Spinal cord (tissue), 10 donors: ENCODE data around the gene SAMD5. TPM values are rescaled to one million over a fixed set of nuclear protein-coding genes. Genes with fewer than 3 reads are reported as not detected.

ENCODE experiments used
- DNase-seq, 6 donors: peaks; one replicate each; pipeline versions ENCODE4 v3.0.0 to v3.0.0-alpha.2; 2013 to 2015; ENCODE audit warnings: low spot score in 6 of 6, low read depth in 4 of 6
- H3K27ac ChIP-seq: one replicate; pipeline ENCODE4 v1.5.1; 2013; ENCODE audit warnings: low read depth, low read length, control low read depth
- H3K27me3 ChIP-seq: one replicate; pipeline ENCODE4 v1.6.1; 2013; ENCODE audit warnings: low read length; ENCODE audit not compliant: control insufficient read depth, insufficient read depth
- H3K36me3 ChIP-seq: one replicate; pipeline ENCODE4 v1.6.1; 2013; ENCODE audit warnings: low read length; ENCODE audit not compliant: control insufficient read depth, insufficient read depth
- H3K4me1 ChIP-seq: one replicate; pipeline ENCODE4 v1.6.1; 2013; ENCODE audit warnings: low read length; ENCODE audit not compliant: control insufficient read depth, insufficient read depth
- H3K4me3 ChIP-seq: one replicate; pipeline ENCODE4 v1.5.1; 2013; ENCODE audit warnings: low read depth, low read length, control low read depth
- H3K9me3 ChIP-seq: one replicate; pipeline ENCODE4 v1.6.1; 2013; ENCODE audit warnings: low read length; ENCODE audit not compliant: control insufficient read depth, insufficient read depth
- WGBS: methylation state at CpG from one replicate; pipeline ENCODE4 v1.1.5; 2013; ENCODE audit warnings: missing lambda C conversion rate; ENCODE audit not compliant: insufficient coverage; 5-methylcytosine and 5-hydroxymethylcytosine counted together
- polyA plus RNA-seq, 2 donors: library from polyadenylated mRNA; unstranded; fragments of 120-200 nt; gene quantifications; one replicate each; pipeline ENCODE4 v1.2.1, GENCODE V29; 2013; ENCODE audit not compliant: insufficient read length in 2 of 2
- total RNA-seq, 2 donors: library from RNA; depleted of rRNA in 1 of 2; stranded (reverse); fragments of 120-200 nt in 1 of 2; fragments of >200 nt in 1 of 2; gene quantifications; one replicate each; pipeline versions ENCODE4 v1.2.3 to v1.2.4, GENCODE V29; 2013 to 2014
- donor health status: healthy.

SAMD5 gene
- total and polyA plus RNA-seq, 4 donors, result 3.5 to 9.2 (median 6.1) TPM

DNA sequence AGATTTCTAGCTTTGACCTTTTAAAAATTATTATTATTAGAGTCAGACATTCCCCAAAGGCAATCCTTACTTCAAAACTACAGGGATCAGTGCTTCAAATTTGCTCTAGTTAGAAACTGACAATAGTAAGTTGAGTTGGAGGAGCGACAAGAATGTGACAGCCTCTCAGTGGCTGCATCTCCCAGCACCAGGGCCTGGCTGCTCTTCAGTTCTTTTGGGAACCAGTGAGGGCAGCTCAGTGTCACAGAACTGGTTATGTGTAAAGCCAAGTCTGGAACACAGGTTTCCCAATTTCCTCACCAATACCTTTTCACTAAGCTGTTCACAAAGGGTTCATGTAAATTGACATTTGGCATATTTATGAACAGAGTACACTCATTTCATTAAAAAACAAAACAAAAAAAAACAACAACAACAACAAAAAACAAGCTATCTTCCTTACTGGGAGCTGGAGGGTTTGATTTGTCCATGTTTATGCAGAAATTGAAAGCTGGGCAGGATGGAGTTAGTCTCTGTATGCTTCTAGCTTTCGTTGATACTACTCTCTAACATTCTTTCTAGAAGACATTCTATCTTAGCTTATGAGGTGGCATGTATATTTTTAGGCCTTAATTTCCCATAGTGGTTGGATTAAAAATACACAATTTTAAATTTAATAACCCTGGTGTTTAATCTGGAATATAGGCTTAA is 95.0 kb downstream of the SAMD5 start:
- Histone ChIP-seq H3K27ac (no peak overlapping the region), H3K4me3 (no peak overlapping the region), H3K9me3 (no peaks in the 10 kb centered on the region), H3K27me3 (no peaks in the 10 kb centered on the region), H3K4me1 (no peaks in the 10 kb centered on the region), H3K36me3 (no peaks in the 10 kb centered on the region)
- 88% methylated on average over 1 of the region's 2 CpGs for WGBS
- DNase-seq, result peak in 1 of 6 donors; percentile 45

DNA sequence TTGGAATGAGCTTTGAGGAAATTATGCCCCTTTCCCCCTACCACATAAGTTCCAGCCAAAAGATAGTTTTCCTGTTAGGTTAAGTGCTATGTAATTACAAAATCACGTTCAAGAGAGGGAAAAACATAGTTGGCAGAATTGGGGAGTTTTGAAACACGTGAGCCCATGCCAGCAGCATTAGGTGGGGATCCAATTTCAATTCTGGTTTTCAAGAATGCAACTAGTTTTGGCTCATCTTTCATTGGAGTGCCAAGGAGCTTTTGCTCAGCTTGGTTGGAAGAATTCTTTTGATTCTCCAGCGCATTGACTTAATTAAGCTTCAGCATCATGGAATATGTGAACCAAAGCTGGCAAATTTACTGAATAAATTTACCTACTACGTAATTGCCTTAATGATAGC is 95.9 kb downstream of the SAMD5 start:
- Histone ChIP-seq H3K4me1 (no peaks in the 10 kb centered on the region), H3K9me3 (no peaks in the 10 kb centered on the region), H3K27me3 (no peaks in the 10 kb centered on the region), H3K36me3 (no peaks in the 10 kb centered on the region), H3K4me3 (no peak overlapping the region), H3K27ac (no peak overlapping the region)
- 63% methylated on average over 3 of the region's 4 CpGs for WGBS
- DNase-seq, result peak in 1 of 6 donors; percentile 52

DNA sequence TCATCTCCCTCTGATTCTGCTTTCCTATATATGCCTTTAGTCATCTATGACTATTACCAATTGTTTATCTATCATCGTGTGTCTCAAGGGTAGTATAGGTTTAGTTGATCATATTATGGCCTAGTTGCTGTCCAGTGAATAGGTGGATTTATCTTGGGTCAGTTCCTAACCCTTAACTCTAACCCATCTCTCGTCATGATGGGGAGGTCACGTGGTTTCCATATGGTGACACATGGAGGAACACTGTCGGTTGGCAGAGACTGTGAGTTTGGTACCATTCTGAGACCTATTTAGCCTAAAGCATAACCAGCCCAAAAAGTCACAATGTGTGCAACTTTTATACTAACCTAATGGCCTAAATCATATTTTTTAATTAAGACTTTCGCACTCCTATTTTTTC is 103.5 kb downstream of the SAMD5 start:
- WGBS, result 88% methylated on average over 3 of the region's 5 CpGs
- no peaks in the 10 kb centered on the region for H3K27me3 ChIP-seq

DNA sequence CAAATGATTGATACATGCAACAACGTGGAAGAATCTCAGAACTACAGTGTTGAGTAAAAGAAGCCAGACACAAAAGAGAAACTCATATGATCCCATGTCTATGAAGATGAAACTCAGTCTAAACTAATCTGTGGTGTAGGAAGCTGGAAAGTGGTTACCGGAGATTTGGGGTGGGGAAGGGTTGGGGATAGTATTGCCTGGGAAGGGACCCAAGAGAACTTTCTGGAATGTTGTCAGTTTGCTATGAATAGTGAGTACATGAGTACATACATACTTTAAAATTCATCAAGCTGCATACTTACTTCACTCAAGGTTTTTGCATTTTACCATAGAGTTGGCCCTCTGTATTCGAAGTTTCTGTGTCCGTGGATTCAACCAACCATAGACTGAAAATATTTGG is 106.0 kb downstream of the SAMD5 start:
- DNase-seq, result no peak
- H3K4me3 ChIP-seq, result no peak overlapping the region
- H3K36me3 ChIP-seq, result no peaks in the 10 kb centered on the region
- H3K27ac ChIP-seq, result no peak overlapping the region
- H3K27me3 ChIP-seq, result no peaks in the 10 kb centered on the region
- no peaks in the 10 kb centered on the region for H3K4me1 ChIP-seq
- no peaks in the 10 kb centered on the region for H3K9me3 ChIP-seq
- 83% methylated on average over 1 of the region's 4 CpGs for WGBS

More for the DNA sequence above, 103.5 kb downstream of the SAMD5 start:
- no peaks in the 10 kb centered on the region for H3K9me3 ChIP-seq
- H3K27ac ChIP-seq, result no peak overlapping the region
- DNase-seq, result no peak
- H3K4me1 ChIP-seq, result no peaks in the 10 kb centered on the region
- H3K4me3 ChIP-seq, result no peak overlapping the region
- no peaks in the 10 kb centered on the region for H3K36me3 ChIP-seq

DNA sequence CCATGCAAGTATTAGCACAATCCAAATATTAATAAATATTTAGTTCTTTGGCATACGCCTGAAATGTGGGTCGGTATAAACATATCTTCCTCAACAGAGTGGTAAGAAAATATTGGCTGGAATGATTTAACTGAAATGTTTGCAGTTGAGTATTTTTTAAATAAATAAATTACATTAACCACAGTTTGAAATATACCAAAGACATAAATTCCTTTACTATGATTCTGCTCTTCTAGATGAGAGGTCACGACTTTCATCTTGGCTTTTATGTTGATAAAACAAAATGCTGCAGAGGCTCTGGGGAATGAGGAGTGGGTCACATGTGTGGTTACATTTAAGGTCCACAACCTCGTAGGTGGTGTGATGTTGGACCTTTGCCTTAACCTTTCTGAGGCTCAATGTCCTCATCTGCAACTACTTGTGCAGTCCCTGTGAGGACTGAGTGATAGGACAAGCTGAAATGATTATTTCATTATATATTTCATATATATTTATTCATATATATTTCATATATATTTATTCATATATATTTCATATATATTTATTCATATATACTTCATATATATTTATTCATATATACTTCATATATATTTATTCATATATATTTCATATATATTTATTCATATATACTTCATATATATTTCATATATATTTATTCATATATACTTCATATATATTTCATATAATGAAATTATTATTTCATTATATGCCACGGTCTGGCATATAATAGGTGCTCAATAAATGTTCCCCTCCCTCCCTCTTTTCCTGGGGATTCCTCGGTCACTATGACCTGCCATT is 107.4 kb downstream of the SAMD5 start:
- no peaks in the 10 kb centered on the region for H3K9me3 ChIP-seq
- H3K4me3 ChIP-seq, result no peak overlapping the region
- no peaks in the 10 kb centered on the region for H3K36me3 ChIP-seq
- DNase-seq, result no peak
- WGBS, result no CpG with 5 or more reads among the region's 6 CpGs
- H3K27ac ChIP-seq, result no peak overlapping the region
- H3K27me3 ChIP-seq, result no peaks in the 10 kb centered on the region
- H3K4me1 ChIP-seq, result no peaks in the 10 kb centered on the region

DNA sequence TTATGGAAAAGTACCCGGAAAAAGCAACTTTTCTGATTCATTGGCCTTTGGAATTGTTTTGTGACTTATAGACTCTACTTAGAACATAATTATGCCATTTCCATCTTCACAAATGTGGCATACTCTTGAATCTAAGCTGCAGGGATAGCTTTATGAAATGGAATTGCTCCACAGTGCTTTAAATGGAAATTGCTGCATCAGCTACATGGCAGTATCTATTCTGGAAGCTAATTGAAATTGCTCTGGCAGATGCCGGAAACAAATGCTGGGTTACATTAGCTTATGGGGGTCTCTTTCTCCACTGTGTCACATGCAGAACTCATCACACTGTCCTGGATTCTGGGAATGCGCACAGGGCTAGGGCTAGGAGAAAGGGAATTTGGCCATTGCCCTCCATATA is 108.9 kb downstream of the SAMD5 start:
- Histone ChIP-seq H3K4me1 (no peaks in the 10 kb centered on the region), H3K36me3 (no peaks in the 10 kb centered on the region), H3K27ac (no peak overlapping the region), H3K27me3 (no peaks in the 10 kb centered on the region), H3K9me3 (no peaks in the 10 kb centered on the region), H3K4me3 (no peak overlapping the region)
- peak in 1 of 6 donors; percentile 85 for DNase-seq
- 75% methylated on average over 1 of the region's 3 CpGs for WGBS

DNA sequence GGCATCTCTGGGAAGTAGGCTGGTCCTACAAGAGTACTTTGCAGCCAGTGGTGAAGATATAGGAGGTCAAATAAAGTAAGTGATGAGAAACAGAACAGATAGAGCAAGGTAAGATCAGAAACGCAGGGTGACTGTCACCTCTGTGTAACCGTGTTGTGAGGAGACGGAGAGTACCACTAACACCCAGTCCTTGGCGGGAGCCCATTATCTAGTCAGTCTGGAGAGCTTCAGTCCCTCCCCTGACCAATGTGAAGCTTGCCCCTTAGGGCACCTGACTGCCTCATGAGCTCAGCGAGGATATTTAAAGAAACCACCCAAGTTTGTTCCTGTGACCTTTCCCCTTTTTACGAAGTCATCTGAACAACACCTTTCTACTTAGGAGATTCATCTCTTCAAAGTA is 110.0 kb downstream of the SAMD5 start:
- Histone ChIP-seq H3K4me1 (no peaks in the 10 kb centered on the region), H3K4me3 (no peak overlapping the region), H3K27ac (no peak overlapping the region), H3K9me3 (no peaks in the 10 kb centered on the region), H3K27me3 (no peaks in the 10 kb centered on the region), H3K36me3 (no peaks in the 10 kb centered on the region)
- no peak for DNase-seq
- 92% methylated on average over 4 of the region's 6 CpGs for WGBS

DNA sequence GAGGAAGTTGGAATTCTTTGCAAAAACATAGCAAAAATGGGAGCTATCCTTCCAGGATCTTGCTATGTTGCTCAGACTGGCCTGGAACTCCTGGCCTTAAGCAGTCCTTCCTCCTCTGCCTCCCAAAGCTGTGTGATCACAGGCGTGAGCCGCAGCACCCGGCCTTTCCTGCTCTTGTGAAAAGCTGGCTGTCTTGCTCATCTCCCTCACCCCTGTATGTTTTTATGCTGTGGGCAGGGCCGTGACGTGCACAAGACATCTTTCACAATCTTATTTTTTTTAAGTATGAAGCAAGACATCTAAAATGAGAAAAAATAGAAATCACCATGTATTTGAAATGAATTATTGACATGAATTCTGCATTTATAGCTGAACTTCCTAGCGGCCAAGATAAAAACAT is 110.4 kb downstream of the SAMD5 start:
- no peak overlapping the region for H3K27ac ChIP-seq
- no peaks in the 10 kb centered on the region for H3K36me3 ChIP-seq
- DNase-seq, result no peak
- 100% methylated on average over 3 of the region's 6 CpGs for whole genome bisulfite sequencing
- no peaks in the 10 kb centered on the region for H3K4me1 ChIP-seq
- no peak overlapping the region for H3K4me3 ChIP-seq
- H3K27me3 ChIP-seq, result no peaks in the 10 kb centered on the region
- H3K9me3 ChIP-seq, result no peaks in the 10 kb centered on the region
